SK-N-SH (cell line): ENCODE measurements around the gene GALNT16. TPM values are rescaled to one million over a fixed set of nuclear protein-coding genes. Genes with fewer than 3 reads are reported as not detected.

Experiments
- CTCF ChIA-PET: fragments of 300-600, 350-600 bp; formaldehyde crosslinking; extraction: SDS; loops from one replicate; lab custom pipeline; 2021; lab: Yijun Ruan, JAX
- POLR2A ChIA-PET: fragments of 350-600 bp; sonication (Branson Sonifier 250); formaldehyde crosslinking; extraction: SDS; loops from one replicate; lab custom pipeline; 2020; ENCODE audit warnings: antibody characterized with exemption, inconsistent platforms; lab: Yijun Ruan, JAX
- DNase-seq: peaks from one replicate; pipeline ENCODE4 v3.0.0; 2012
- H2AFZ ChIP-seq: fragments of 200-600 bp; sonication (generic); 2 replicates; pipeline ENCODE4 v1.8.1; 2016; ENCODE audit warnings: antibody characterized with exemption, mild to moderate bottlenecking, low read depth
- H3F3A ChIP-seq: fragments of 200-600 bp; sonication (generic); replicated peaks from 2 replicates; pipeline ENCODE3; 2016; ENCODE audit warnings: antibody characterized with exemption, mild to moderate bottlenecking; ENCODE audit not compliant: insufficient read depth
- H3K27ac ChIP-seq, 2 experiments: fragments of 200-500 bp in 1 of 2; fragments of 200-600 bp in 1 of 2; sonication (Bioruptor generic) in 1 of 2; sonication (generic), shearing (Covaris generic) in 1 of 2; 2 replicates each; pipeline versions ENCODE4 v1.5.1 to v1.6.1; 2014 to 2016; ENCODE audit warnings: low read depth in 2 of 2, inconsistent platforms in 1 of 2, low read length in 1 of 2, mild to moderate bottlenecking in 1 of 2, mixed read lengths in 1 of 2
- H3K27me3 ChIP-seq: fragments of 200-600 bp; sonication (generic), shearing (Covaris generic); 2 replicates; pipeline ENCODE4 v1.6.1; 2016; ENCODE audit warnings: mixed run types; ENCODE audit not compliant: insufficient read depth
- H3K36me3 ChIP-seq, 2 experiments: fragments of 200-500 bp in 1 of 2; fragments of 200-600 bp in 1 of 2; sonication (Bioruptor generic) in 1 of 2; sonication (generic) in 1 of 2; replicated peaks in 1 of 2; 2 replicates each; pipeline versions ENCODE3 to v1.5.1; 2014 to 2016; ENCODE audit warnings: low read length in 1 of 2, mild to moderate bottlenecking in 1 of 2; ENCODE audit not compliant: insufficient read depth in 2 of 2, control insufficient read depth in 1 of 2
- H3K4me1 ChIP-seq, 2 experiments: fragments of 200-500 bp in 1 of 2; fragments of 200-600 bp in 1 of 2; sonication (Bioruptor generic) in 1 of 2; sonication (generic), shearing (Covaris generic) in 1 of 2; 2 replicates each; pipeline versions ENCODE4 v1.5.1 to v1.6.1; 2014 to 2016; ENCODE audit warnings: low read depth in 1 of 2, low read length in 1 of 2, mixed run types in 1 of 2; ENCODE audit not compliant: insufficient read depth in 2 of 2, control insufficient read depth in 1 of 2
- H3K4me2 ChIP-seq: fragments of 200-600 bp; sonication (generic), shearing (Covaris generic); 2 replicates; pipeline ENCODE4 v1.6.1; 2017; ENCODE audit warnings: mixed run types
- H3K4me3 ChIP-seq, 2 experiments: fragments of 200-500 bp in 1 of 2; fragments of 200-600 bp in 1 of 2; sonication (Bioruptor generic) in 1 of 2; sonication (generic), shearing (Covaris generic) in 1 of 2; 2 replicates each; pipeline versions ENCODE4 v1.5.1 to v1.8.1; 2014 to 2016; ENCODE audit warnings: low read depth in 2 of 2, inconsistent platforms in 1 of 2, low read length in 1 of 2, mild to moderate bottlenecking in 1 of 2, mixed read lengths in 1 of 2, moderate library complexity in 1 of 2
- H3K79me2 ChIP-seq: fragments of 200-600 bp; sonication (generic); 2 replicates; pipeline ENCODE4 v1.8.1; 2017; ENCODE audit warnings: mild to moderate bottlenecking; ENCODE audit not compliant: insufficient read depth
- H3K9ac ChIP-seq: fragments of 200-600 bp; sonication (generic); 2 replicates; pipeline ENCODE4 v1.6.1; 2017; ENCODE audit warnings: mixed run types
- H3K9me2 ChIP-seq: fragments of 200-600 bp; sonication (generic); 2 replicates; pipeline ENCODE4 v1.6.1; 2017; ENCODE audit warnings: mixed run types
- H3K9me3 ChIP-seq: fragments of 200-600 bp; sonication (generic); 2 replicates; pipeline ENCODE4 v1.6.1; 2017; ENCODE audit warnings: mixed run types, mild to moderate bottlenecking, moderate library complexity
- H4K20me1 ChIP-seq: fragments of 200-600 bp; sonication (generic); 2 replicates; pipeline ENCODE4 v1.6.1; 2017; ENCODE audit warnings: mild to moderate bottlenecking, mixed run types; ENCODE audit not compliant: insufficient read depth
- CHD2 ChIP-seq: fragments of 150-350 bp; IDR thresholded peaks from 2 replicates; pipeline ENCODE4 v1.6.1; 2018; ENCODE audit warnings: low read length; ENCODE audit not compliant: partially characterized antibody
- EP300 ChIP-seq, 2 experiments: IDR thresholded peaks; 2 replicates each; pipeline versions ENCODE4 v1.4.0 to v1.6.1; 2012; ENCODE audit warnings: borderline replicate concordance in 1 of 2, low read depth in 1 of 2, low read length in 1 of 2
- FOSL2 ChIP-seq: IDR thresholded peaks from 2 replicates; pipeline ENCODE4 v1.4.0; 2012; ENCODE audit warnings: low read depth, mild to moderate bottlenecking, moderate library complexity, borderline replicate concordance
- FOXM1 ChIP-seq: IDR thresholded peaks from 2 replicates; pipeline ENCODE4 v1.4.0; 2012; ENCODE audit warnings: low read depth, mild to moderate bottlenecking
- JUND ChIP-seq: IDR thresholded peaks from 2 replicates; pipeline ENCODE4 v1.4.0; 2012
- NFIC ChIP-seq: IDR thresholded peaks from 2 replicates; pipeline ENCODE4 v1.4.0; 2012; ENCODE audit warnings: borderline replicate concordance
- NRF1 ChIP-seq: IDR thresholded peaks from 2 replicates; pipeline ENCODE4 v1.6.1; 2012; ENCODE audit warnings: low read depth, mild to moderate bottlenecking, low read length
- RCOR1 ChIP-seq: fragments of 150-350 bp; IDR thresholded peaks from 2 replicates; pipeline ENCODE4 v1.6.1; 2017; ENCODE audit warnings: antibody characterized with exemption, low read length
- RFX5 ChIP-seq: IDR thresholded peaks from 2 replicates; pipeline ENCODE4 v1.6.1; 2012; ENCODE audit warnings: mild to moderate bottlenecking, improper control_type of control experiment, low read length
- TEAD4 ChIP-seq: IDR thresholded peaks from 2 replicates; pipeline ENCODE4 v1.4.0; 2012; ENCODE audit warnings: mild to moderate bottlenecking, borderline replicate concordance; ENCODE audit not compliant: insufficient read depth
- YY1 ChIP-seq: IDR thresholded peaks from 2 replicates; pipeline ENCODE4 v1.4.0; 2012; ENCODE audit warnings: low read depth, mild to moderate bottlenecking
- WGBS: methylation state at CpG from one replicate; pipeline ENCODE4 v1.1.6; 2017; ENCODE audit warnings: low lambda C conversion rate; 5-methylcytosine and 5-hydroxymethylcytosine counted together
- polyA plus RNA-seq, 3 experiments: library from polyadenylated mRNA; depleted of rRNA; stranded (reverse); fragments of >200 nt; gene quantifications; 2 replicates each; pipeline ENCODE4 v1.2.3, GENCODE V29; 2012
- TF ChIP-seq, protein P1 (sequence below): IDR thresholded peaks from 2 replicates; pipeline ENCODE4 v1.4.0; 2012; ENCODE audit warnings: low read depth, borderline replicate concordance
- TF ChIP-seq, protein P2 (sequence below): fragments of 200-600 bp; sonication (generic); IDR thresholded peaks from 2 replicates; pipeline ENCODE4 v1.6.1; 2017; ENCODE audit warnings: antibody characterized with exemption, mild to moderate bottlenecking, moderate library complexity
- TF ChIP-seq, protein P3 (sequence below): IDR thresholded peaks from 2 replicates; pipeline ENCODE4 v1.4.0; 2012; ENCODE audit warnings: low read depth, borderline replicate concordance
- TF ChIP-seq, protein P4 (sequence below): IDR thresholded peaks from 2 replicates; pipeline ENCODE4; 2012
- TF ChIP-seq, protein P5 (sequence below): IDR thresholded peaks from 2 replicates; pipeline ENCODE4 v1.4.0; 2012; ENCODE audit warnings: low read depth

GALNT16 gene
- polyA plus RNA-seq, 1 of the 3 experiments (the other 2 are of a cell fraction) = 17.0 TPM

DNA sequence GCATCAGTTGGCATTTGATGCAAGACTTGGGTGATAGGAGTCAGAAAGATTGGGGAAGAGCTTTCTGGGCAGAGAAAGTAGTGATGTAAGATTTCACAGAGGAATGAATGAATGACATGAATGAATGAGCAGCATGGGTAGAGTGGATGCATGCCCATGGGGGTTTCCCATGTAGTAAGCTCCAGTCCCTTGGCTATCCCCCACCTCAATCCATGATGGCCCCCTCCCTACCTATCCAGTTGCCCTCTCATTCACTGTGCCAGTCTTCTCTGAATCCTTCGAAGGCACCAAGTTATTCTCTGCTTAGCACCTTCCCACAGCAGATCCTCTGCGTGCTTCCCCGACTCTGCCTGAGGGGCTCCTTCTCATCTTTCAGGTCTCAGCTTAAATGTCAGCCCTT, 106.1 kb downstream of the GALNT16 start (continued):
- TF ChIP-seq, protein P1, sequence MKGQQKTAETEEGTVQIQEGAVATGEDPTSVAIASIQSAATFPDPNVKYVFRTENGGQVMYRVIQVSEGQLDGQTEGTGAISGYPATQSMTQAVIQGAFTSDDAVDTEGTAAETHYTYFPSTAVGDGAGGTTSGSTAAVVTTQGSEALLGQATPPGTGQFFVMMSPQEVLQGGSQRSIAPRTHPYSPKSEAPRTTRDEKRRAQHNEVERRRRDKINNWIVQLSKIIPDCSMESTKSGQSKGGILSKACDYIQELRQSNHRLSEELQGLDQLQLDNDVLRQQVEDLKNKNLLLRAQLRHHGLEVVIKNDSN = no peak
- TF ChIP-seq CHD2 = no peak

DNA sequence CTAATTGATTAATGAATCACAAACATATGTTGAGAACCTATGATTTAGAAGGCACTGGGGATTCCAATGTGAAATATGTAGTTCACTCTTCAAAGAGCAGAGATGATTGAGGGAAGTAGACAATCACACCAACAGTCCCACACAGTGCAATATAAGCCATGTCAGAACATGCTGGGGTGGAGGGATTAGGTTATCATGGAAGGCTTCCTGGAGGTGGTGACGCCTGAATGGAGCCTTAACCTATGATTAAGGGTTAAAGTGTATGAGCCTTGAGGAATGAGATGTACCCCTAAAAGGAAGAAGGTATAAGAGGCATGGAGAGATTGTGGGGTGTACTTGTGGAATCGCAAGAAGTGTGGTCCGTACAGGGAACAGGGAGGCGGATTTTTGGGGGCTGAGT, 106.8 kb downstream of the GALNT16 start:
- no peak overlapping the region for H3K4me3 ChIP-seq
- H3K4me1 ChIP-seq = peaks cover 0 to 7% of the 10 kb centered on the region in 2 experiments; a peak in 1 of 4 replicates
- H3K4me2 ChIP-seq = no peak overlapping the region
- CTCF ChIA-PET = interaction anchor here (0.5 to 9.0 kb wide), 5 partner anchors 83 to 125 kb away, joined by 3 to 92 read pairs (median 3); partner anchors contain the start of gene GALNT16
- 96% methylated on average over 4 of the region's 4 CpGs for WGBS
- H4K20me1 ChIP-seq = no peaks in the 10 kb centered on the region
- H3K36me3 ChIP-seq = no peaks in the 10 kb centered on the region
- POLR2A ChIA-PET = no interaction called here
- no peak for DNase-seq
- no peak overlapping the region for H2AFZ ChIP-seq
- H3K9me3 ChIP-seq = no peaks in the 10 kb centered on the region
- no peaks in the 10 kb centered on the region for H3K9me2 ChIP-seq
- no peaks in the 10 kb centered on the region for H3K27me3 ChIP-seq
- TF ChIP-seq, protein P2, sequence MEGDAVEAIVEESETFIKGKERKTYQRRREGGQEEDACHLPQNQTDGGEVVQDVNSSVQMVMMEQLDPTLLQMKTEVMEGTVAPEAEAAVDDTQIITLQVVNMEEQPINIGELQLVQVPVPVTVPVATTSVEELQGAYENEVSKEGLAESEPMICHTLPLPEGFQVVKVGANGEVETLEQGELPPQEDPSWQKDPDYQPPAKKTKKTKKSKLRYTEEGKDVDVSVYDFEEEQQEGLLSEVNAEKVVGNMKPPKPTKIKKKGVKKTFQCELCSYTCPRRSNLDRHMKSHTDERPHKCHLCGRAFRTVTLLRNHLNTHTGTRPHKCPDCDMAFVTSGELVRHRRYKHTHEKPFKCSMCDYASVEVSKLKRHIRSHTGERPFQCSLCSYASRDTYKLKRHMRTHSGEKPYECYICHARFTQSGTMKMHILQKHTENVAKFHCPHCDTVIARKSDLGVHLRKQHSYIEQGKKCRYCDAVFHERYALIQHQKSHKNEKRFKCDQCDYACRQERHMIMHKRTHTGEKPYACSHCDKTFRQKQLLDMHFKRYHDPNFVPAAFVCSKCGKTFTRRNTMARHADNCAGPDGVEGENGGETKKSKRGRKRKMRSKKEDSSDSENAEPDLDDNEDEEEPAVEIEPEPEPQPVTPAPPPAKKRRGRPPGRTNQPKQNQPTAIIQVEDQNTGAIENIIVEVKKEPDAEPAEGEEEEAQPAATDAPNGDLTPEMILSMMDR = no peak
- TF ChIP-seq RFX5 (no peak), RCOR1 (no peak), NFIC (no peak), NRF1 (no peak), FOSL2 (no peak), EP300 (IDR thresholded peaks at IDR 0.05; ENCODE audit: borderline replicate concordance in 1 of 2, low read depth in 1 of 2, low read length in 1 of 2) (no peak)
- TF ChIP-seq, protein P3, sequence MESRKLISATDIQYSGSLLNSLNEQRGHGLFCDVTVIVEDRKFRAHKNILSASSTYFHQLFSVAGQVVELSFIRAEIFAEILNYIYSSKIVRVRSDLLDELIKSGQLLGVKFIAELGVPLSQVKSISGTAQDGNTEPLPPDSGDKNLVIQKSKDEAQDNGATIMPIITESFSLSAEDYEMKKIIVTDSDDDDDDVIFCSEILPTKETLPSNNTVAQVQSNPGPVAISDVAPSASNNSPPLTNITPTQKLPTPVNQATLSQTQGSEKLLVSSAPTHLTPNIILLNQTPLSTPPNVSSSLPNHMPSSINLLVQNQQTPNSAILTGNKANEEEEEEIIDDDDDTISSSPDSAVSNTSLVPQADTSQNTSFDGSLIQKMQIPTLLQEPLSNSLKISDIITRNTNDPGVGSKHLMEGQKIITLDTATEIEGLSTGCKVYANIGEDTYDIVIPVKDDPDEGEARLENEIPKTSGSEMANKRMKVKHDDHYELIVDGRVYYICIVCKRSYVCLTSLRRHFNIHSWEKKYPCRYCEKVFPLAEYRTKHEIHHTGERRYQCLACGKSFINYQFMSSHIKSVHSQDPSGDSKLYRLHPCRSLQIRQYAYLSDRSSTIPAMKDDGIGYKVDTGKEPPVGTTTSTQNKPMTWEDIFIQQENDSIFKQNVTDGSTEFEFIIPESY = no peak
- no peaks in the 10 kb centered on the region for H3F3A ChIP-seq
- H3K9ac ChIP-seq = no peak overlapping the region
- no peaks in the 10 kb centered on the region for H3K79me2 ChIP-seq
- no peak overlapping the region for H3K27ac ChIP-seq

DNA sequence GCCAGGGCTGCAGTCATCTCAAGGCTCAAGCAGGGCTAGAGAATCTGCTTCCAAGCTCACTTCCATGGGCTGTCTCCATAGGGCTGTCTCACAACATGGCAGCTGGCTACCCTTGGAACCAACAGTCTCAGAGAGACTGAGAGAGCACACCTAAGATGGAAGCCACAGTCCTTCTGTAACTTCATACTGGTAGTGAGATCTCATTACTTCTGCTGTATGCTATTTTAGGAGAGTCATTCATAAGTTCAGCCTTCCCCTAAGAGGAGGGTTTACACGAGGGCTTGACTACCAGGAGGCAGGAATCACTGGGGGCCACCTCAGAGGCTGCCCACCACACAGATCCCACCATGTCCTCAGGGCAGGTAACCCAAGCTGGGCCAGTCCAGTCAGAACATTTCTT, 108.4 kb downstream of the GALNT16 start:
- Histone ChIP-seq H2AFZ (no peak overlapping the region), H3K9me3 (no peaks in the 10 kb centered on the region), H3F3A (peaks cover 1% of the 10 kb centered on the region), H3K79me2 (no peaks in the 10 kb centered on the region), H3K4me2 (no peak overlapping the region), H3K4me1 (0 out of 4 replicates have a peak, but pooled peaks cover 0 to 1% of the 10 kb centered on the region in 2 experiments), H3K9me2 (no peaks in the 10 kb centered on the region), H3K36me3 (no peaks in the 10 kb centered on the region), H3K27ac (no peak overlapping the region), H3K27me3 (no peaks in the 10 kb centered on the region), H3K9ac (no peak overlapping the region), H3K4me3 (no peak overlapping the region), H4K20me1 (no peaks in the 10 kb centered on the region)
- 80% methylated on average over 1 of the region's 1 CpG for WGBS
- ChIA-PET POLR2A (no interaction called here), CTCF (interaction anchor here (2.9 to 9.0 kb wide), 2 partner anchors 108 to 127 kb away, joined by 22 to 92 read pairs; partner anchors contain the start of gene GALNT16)
- no peak for DNase-seq
- TF ChIP-seq JUND (no peak), TEAD4 (no peak), FOSL2 (no peak), CHD2 (no peak), FOXM1 (no peak), YY1 (no peak), RFX5 (no peak)
- TF ChIP-seq, protein P1 = no peak
- TF ChIP-seq, protein P4, sequence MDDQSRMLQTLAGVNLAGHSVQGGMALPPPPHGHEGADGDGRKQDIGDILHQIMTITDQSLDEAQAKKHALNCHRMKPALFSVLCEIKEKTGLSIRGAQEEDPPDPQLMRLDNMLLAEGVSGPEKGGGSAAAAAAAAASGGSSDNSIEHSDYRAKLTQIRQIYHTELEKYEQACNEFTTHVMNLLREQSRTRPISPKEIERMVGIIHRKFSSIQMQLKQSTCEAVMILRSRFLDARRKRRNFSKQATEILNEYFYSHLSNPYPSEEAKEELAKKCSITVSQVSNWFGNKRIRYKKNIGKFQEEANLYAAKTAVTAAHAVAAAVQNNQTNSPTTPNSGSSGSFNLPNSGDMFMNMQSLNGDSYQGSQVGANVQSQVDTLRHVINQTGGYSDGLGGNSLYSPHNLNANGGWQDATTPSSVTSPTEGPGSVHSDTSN = no peak
- TF ChIP-seq, protein P5, sequence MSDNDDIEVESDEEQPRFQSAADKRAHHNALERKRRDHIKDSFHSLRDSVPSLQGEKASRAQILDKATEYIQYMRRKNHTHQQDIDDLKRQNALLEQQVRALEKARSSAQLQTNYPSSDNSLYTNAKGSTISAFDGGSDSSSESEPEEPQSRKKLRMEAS = no peak
